Activated T-cell treated with anti-CD3 and anti-CD28 coated beads, Interleukin-2, amount 50 U/mL, for 48 hours (primary cell): Measurements from ENCODE around the gene RAB1B.
"Not testable (repeated sequence)": the region's sequence is repeated elsewhere in the genome, so short reads cannot be mapped to it uniquely, and the experiment has no call there.

ENCODE experiments used
- DNase-seq, 2 experiments: peaks; one replicate each; pipeline ENCODE4 v3.0.0-alpha.2; 2020

The RAB1B gene

DNA sequence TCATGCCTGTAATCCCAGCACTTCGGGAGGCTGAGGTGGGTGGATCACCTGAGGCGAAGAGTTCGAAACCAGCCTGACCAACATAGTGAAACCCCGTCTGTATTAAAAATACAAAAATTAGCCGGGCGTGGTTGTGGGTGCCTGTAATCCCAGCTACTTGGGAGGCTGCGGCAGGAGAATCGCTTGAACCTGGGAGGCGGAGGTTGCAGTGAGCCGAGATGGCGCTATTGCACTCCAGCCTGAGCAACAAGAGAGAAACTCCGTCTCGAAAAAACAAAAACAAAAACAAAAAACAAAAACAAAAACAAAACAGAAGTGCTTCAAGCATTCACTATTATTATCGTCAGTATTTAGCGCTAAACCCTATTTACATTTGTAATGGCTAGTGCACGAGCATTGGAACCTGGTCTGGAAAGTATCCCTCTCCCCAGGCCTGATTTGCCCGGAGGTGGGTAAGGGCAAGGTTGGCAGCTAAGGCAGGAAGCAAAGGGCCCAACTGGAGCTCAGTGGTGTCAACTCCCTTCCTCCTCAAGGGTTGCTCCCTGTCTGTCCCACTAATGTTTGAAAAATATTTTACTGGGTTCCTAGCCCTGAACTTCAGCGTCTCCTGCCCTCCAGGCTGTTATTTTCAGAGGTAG lies 42.5 kb downstream of the RAB1B start:
- DNase-seq = not testable (repeated sequence)

DNA sequence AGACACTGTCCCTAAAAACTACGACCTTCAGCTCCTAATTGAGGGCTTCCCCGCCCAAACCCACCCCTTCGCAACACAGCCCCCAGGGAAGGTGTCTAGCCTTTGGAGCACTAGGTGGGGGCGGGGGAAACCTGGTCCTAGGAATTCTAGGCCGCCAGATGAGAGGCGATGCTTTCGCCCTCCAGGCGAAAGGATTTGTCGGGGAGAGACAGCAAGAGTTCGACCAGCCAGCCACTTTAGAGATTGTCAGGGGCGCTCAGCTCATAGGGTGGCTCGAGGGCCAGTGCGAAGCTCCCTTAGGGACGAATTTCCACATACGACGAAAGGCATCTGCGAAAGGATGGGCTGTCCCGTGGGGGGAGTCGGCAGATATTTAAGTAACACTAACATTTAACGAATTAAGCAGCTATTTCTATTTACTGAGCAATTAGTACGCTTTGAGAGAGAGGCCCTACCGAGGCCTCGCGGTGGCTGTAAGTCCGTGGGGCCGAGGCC lies 43.1 kb downstream of the RAB1B start:
- no peak for DNase-seq

DNA sequence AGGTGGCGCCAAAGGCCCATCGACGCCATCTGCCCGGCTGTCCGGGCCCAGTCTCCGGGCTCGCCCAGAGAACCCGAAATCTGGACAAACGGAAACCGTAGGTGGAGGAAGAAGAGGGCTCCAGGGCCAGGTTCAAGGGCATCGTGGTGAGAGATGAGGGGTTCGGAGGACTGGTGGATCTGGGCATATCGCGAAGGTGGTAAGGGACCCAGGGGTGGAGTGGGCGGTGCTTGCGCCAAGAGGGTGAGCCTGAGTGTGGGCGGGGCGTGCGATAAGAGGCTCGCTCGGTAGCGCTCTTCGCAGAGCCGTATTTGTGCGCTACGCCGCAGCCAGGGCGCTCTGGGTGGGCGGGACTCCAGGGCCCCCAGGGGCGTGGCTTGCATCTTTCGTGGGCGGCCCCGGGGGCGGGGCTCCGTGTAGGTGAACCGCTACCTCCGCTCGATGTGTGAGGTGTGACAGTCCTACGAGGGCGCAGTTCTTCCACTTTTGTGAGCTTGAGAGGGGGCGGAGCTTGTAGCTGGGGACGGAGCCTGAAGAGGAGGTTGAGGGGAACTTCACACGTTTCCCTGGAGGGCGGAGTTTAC lies 43.6 kb downstream of the RAB1B start:
- peak; percentile 99 for DNase-seq

DNA sequence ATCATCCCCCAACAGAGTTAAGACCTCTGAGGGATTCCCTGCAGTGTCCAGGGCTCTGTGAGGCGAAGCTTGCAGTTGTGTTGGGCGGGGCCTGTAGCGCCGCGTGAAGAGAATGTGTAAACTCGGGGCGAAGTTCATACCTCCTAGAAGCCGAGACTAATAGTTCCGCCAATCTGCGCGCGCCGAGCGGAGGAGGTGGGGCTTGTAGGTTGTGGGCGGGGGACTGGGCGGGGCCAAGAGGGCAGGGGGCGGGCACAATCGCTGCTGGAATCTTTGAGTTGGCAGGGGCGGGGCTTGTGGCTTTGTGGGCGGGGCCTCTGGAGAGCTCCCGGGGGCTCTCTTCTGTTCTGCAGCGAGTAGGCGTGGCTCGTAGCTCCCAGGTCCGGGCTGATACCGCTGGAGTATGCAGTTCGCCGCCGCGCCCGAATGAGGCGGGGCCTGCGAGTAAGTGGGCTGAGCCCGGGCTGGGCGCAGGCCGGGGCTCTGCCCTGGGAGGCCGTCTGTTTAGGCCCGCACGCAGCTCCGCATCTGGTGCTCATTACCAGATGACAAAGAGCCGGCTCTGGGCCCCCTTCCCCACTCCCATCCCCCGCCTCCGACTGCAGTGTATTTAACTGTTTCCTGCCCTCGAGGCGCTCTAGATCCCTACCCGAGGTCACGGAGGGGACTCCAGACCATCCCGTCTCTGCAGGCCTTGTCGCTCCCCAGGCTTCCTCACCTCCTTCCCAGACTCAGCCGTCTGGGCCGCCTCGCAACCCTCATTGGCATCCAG lies 44.3 kb downstream of the RAB1B start:
- peak; percentile 96 to 97 for DNase-seq

DNA sequence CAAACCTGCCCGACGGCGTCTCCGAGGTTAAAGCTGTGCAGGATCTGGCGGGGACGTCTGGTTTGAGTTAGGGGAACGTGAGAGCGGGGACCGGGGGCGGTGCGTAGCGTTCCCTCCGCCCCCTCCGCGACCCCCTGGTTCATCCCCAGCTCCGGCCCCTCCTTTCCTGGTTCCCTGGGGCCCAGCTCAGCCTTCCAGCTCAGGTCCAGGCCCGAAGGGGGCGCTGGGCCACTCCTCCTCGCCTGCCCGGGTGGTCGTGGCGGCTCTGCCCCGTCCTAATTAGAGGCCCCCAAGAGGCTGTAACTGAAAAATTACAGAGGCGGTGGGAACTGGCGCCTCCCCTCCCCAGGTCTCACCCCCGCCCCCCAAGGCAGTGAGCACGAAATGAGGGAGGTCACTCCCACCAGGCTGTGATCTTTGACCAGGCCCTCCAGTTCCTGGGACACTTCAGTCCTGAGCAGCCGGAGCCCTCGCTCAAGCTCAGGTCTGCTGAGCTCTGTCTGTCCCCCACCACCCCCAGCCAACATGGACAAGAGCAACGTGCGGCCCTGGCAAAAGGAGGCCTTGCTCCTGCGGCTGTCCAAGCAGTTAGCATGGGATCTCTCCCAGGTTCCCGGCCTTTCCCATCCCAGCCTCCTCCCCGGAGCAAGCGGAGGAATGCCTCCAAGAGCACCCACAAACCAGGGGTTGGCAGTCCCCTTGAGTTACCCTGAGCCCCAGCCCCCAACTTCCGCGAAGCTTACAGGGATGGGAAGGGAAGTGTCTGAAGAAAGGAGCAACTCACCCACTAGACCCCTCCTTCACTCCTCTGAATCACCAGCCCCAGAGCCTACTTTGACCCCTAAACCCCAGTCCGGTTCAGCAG lies 45.1 kb downstream of the RAB1B start:
- no peak for DNase-seq

DNA sequence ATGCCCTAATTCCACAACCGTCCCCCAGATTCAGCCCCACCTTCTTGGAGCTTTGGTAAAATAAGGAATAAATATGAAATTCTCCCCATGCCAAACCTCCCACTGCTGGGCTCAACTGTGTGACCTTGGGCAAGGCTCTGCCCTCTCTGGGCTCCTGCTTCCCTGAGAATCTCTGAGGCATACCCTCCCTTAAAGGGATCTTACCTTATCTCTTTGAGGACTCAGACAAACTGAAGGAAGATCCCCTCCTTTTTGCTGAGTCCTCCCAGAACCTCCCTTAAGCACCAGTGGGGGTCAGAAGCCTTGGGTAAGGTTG lies 45.7 kb downstream of the RAB1B start:
- no peak for DNase-seq

DNA sequence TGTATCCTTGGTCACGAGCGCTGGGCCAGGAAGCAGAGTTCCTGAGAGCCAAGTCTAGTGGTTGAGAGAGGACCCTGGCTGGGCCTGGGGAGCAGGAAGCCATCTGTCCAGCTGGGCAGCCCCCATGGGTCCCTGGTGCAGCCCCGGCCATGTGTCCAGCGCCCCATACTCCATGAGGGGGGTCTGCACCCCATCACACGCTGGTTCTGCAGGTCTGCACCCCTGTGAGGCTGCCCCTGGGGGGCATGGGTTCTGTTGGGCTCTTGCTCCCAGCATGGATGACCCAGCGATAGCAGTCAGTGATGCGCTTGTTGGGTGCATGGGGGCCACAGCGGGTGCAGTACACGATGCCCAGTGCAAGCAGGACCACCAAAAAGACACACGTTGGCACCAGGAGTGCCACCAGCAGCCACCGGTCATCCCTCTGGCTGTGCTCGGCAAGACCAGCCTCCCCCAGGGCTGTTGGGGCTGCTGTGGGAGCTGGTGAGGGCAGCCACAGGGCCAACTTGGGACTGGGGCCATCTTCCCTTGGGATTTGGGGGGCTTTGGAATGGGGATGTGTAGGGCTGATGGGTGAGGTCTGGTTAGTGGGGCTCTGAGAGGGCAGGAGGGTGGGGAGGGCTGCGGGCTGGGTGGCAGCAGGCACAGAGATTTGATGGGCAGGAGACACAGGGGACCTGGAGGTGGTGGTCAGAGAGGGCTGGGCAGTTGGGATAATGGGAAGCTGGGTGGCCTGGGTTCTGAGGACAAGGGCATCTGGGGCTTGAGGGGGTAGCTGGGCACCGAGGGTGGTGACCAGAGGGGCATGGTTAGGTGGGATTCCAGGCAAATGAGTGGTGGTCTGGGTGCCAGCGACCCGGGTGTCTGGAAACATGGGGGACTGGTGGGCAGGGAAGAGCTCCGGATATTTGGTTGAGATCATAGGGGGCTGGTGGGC lies 46.4 kb downstream of the RAB1B start:
- no peak for DNase-seq

DNA sequence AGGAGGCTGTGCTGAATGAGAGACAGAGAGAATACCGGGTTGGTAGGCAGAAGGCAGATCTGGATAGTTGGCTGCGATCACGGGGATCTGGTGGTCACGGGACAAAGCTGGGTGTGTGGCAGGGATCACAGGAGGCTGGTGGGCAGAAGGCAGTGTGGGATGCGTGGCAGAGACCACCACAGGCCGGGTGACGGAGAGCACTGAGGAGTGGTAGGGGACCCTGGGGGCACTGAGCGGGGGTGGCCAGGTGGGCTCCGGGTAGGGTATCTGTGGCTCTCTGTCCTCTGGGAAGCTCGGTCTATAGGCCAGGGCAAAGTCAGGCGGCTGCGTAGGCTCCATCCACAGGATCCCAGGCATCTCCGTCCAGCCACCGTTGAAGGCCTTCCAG lies 47.1 kb downstream of the RAB1B start:
- no peak for DNase-seq

DNA sequence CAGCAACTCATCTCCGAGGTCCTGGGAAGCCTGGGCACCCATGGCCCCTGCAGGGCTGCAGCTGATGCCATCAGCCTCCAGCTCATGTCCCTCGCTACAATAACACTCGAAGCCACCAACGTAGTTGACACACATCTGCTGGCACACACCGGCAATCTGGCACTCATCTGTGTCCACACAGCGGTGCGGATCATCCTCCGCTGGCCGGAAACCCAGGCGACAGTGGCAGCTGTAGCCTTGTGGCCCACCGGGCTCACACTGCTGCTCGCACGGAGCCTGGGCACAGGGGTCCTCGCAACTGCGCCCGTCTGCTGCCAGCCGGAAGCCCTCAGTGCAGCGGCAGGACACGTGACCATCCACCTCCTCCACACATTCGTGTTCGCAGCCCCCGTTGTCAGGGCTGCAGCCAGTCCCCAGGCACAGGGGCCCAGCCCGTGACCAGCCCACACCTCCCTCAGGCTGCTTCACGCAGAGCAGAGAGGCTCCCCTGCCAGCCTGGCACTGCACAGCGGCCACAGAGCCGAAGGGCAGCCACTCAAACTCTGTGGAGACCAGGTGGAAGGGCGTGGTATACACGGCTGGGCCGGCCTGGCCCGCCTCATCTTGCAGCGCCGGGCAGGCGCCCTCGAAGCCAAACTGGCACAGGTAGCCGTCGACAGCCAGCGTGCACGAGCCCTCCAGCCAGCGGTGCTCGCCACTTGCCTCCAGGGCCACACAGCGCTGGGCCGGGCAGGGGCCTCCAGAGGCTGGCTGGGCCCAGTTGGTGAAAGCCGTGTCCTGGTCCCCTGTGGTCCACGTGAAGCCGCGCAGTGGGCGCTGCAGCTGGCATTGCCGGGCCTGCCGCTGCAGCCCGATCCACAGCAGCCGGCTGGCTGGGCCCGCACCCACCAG lies 47.7 kb downstream of the RAB1B start:
- peak in 1 of 2 experiments; percentile 51 for DNase-seq

DNA sequence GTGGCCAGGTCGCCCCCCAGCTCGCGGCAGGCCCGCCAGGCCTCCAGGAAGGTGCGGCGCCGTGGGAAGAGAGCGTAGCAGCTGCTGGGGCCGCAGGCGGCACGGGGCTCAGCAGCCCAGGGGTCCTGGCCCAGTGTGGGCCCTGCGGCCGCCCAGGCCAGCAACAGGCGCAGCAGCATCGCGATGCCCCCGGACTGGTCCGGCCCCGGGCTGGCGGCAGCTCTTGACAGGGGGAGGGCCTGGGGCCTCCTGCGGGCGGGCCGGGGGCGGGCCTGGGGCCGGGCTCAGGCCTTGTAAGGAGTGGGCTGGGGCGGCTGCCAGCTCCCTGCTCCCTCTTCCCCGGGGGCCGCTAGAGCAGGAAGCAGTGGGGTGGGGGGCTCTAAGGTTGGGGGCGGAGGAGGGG lies 48.4 kb downstream of the RAB1B start, which contains the start of gene CD248:
Gene CD248, minus strand, starts transcription at position 196 of the 403 bp plus-strand sequence. Its CDS starts 17 bp downstream, at position 179.
- DNase-seq = no peak

DNA sequence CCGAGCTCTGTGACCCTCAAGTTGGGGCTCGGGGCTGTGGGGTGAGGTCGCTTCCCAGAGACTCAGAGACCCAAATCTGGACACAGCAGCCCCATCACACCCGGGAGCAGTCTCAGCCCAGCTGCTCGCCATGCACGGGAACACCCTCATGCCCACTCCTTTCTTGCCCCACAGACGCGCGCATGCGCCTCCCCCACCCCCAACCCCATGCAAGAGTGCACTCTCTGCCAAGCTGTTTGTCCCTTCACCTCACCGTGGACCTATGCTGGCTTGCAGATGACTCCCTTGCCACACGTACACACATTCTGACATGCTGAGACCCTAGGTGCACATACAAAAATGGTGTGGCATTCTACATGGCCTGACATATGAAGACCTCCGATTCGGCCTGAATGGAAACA lies 48.9 kb downstream of the RAB1B start:
- DNase-seq = peak; percentile 63 to 69

DNA sequence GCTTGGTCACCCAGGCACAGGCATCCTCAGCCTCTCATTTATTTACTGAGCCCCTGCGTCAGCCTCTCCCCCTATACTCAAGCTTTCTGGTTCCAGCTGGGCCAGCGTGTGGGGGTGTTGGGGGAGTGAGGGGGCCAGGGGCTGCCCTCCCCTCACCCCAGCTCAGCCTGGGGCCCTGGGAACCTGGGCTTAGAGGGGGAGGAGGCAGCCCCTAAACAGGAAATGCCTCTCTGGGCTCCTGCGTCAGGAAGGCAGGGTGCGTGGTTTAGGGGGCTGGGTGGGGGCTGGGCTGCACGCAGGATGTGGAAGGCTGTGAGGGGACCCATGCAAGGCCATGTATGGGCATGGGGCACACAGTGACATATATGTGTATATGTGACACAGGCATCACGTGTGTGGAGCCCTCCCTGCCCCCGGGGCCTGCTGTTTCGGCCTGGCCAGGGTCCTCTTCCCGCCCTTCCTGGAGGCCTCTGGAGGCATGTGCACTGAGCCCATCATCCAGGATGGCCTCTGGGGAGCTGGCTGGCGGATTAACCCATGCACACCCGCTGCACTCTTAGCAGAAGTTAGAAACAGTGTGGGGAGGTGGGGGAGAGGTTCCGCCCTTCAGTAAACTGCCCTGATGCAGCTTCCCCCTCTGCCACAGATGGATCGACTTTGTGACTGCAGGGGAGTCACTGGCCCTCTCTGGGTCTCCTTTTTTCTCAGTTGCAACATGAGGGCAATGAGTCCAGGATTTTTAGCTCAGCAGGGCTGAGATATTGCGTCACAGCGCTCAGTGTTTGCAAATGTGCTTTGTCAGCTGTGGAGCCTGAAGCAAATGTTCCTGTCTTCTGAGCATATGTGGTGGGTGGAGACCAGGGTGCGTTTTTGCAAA lies 49.5 kb downstream of the RAB1B start:
- peak; percentile 62 to 64 for DNase-seq

DNA sequence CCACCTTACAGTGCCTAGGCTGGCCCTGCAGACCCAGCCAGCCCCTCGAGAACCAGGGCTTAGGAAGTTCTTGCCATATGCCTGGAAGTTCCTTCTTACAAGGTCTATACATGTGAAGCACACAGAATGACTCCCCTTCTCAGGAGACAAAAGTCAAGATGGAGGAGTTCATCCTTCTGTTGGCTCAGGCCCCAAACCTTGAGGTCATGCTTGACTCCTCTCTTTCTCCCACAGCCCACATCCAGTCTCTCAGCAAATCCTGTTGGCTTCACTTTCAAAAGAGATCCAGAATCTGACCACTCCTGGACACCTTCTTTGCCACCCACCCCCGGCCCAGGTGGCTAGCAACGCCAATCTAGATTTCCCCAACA lies 50.1 kb downstream of the RAB1B start:
- no peak for DNase-seq

DNA sequence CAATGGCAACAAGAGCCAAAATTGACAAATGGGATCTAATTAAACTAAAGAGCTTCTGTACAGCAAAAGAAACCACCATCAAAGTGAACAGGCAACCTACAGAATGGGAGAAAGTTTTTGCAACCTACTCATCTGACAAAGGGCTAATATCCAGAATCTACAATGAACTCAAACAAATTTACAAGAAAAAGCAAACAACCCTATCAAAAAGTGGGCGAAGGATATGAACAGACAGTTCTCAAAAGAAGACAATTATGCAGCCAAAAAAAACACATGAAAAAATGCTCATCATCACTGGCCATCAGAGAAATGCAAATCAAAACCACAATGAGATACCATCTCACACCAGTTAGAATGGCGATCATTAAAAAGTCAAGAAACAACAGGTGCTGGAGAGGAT lies 51.9 kb downstream of the RAB1B start:
- not testable (repeated sequence) for DNase-seq

DNA sequence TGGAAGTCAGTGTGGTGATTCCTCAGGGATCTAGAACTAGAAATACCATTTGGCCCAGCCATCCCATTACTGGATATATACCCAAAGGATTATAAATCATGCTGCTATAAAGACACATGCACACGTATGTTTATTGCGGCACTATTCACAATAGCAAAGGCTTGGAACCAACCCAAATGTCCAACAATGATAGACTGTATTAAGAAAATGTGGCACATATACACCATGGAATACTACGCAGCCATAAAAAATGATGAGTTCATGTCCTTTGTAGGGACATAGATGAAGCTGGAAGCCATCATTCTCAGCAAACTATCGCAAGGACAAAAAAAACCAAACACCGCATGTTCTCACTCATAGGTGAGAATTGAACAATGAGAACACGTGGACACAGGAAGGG lies 52.3 kb downstream of the RAB1B start:
- DNase-seq = not testable (repeated sequence)

DNA sequence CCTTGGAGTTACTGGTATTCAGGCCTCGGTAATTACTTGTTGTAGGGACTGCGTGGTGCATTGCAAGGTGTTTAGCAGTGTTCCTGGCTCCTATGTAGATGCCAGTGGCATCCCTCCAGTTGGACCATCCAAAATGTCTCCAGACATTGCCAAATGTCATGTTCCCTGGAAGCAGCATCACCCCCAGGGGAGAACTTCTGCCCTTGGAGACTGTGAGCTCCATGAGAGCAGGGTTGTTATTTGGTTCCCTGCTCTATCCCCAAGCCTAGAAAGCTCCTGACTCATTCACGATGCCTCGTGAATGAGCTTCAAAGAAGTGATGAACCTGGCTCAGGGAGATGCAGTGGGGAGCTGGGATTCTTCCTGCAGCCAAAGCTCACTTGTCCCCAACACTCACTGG lies 53.2 kb downstream of the RAB1B start:
- no peak for DNase-seq

DNA sequence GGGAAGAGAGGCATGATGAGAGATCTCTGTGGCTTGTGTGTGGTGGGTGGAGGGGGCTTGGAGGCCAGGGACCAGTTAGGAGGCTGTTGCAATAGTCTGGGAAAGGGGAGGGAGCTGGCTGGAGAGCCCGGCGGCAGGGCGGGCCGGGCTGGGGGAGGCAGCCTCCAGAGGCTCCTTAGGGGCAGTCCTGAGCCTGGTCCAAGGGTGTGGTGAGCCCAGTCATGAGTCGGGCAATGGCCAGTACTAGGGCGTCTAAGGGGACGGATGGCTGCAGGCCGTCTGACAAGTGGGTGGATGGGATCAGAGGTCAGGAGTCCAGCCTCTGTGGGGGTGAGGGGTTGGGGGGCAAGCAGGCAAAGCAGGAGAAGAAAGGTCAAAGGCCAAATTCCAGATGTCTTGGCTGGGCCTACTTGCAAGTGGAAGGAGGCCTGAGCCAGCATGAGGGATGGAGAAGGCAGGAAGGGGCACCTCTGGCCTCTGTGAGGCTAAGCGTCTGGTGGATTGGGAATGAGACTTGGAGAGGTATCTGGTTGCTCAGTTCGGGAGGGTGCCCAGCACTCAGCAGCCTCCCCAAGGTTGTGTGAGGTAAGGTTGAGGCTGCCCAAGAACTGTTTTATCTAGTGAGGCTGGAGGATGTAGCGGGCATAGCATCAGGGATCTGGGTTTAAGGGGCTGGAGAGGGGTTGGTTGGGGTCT lies 54.4 kb downstream of the RAB1B start:
- no peak for DNase-seq

DNA sequence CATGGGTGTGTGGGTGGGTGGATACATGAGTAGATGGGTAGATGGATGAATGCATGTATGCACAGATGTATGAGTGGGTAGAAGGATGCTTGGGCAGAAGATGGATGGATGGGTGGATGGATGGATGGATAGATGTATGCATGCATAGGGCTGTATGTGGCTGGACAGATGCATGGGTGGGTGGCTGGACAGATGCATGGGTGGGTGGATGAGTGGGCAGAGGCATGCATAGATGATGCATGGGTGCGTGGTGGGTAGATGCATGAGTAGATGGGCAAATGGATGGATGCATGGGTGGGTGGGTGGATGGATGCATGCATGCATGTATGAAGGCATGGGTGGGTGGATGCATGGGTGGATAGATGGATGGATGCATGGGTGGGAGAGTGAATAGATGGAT lies 55.2 kb downstream of the RAB1B start:
- no peak for DNase-seq

DNA sequence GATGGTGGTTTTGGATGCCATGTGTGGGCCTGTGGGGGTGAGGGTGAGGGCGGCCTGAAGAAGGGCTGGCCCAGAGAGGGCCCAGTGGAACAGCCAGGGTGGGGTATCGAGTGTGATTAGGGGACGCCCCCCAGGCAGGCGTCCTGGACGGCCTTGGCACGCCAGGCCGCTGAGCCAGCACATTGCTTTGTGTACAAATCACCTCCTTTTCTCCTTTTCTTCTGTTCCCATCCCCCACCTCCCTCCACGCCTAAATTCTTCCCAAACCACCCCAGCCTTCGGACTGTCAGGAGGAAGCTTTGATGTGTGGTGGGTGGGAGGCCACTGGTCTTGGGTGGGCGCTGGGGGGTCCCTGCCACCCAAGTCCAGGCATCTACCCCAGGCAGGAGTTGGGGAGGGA lies 56.2 kb downstream of the RAB1B start:
- no peak for DNase-seq
